ENCODE results near the gene TUBGCP4. TPM values are rescaled to one million over a fixed set of nuclear protein-coding genes. Genes with fewer than 3 reads are reported as not detected.

The TUBGCP4 gene
- total RNA-seq, 2 donors from 2014 or later: 18.8 to 36.0 TPM

GRCh38 chr15:43433165-43433564, 62.3 kb downstream of the TUBGCP4 start:
- ATAC-seq (ENCODE audit: insufficient number of reproducible peaks, low FRiP score, low read depth): no peak
- no peak for DNase-seq (ENCODE audit: low spot score)
- no peak overlapping the region for H3K4me3 ChIP-seq
- no peak overlapping the region for H3K27ac ChIP-seq
- no peaks in the 10 kb centered on the region for H3K4me1 ChIP-seq (ENCODE audit: control insufficient read depth in 1 of 2, low read depth in 2 of 2)
- H3K27me3 ChIP-seq (replicated peaks; ENCODE audit: insufficient read depth): no peaks in the 10 kb centered on the region
- no peaks in the 10 kb centered on the region for H3K9me3 ChIP-seq
- peaks cover 5% of the 10 kb centered on the region for H3K36me3 ChIP-seq
- TF ChIP-seq CTCF (IDR thresholded peaks at IDR 0.05): no peak

GRCh38 chr15:43433661-43434303, 62.9 kb downstream of the TUBGCP4 start:
- no peak overlapping the region for H3K27ac ChIP-seq
- TF ChIP-seq CTCF (IDR thresholded peaks at IDR 0.05): no peak
- no peak overlapping the region for H3K4me3 ChIP-seq
- no peaks in the 10 kb centered on the region for H3K9me3 ChIP-seq
- H3K36me3 ChIP-seq: peaks cover 5% of the 10 kb centered on the region
- no peaks in the 10 kb centered on the region for H3K4me1 ChIP-seq (ENCODE audit: control insufficient read depth in 1 of 2, low read depth in 2 of 2)
- no peak for ATAC-seq (ENCODE audit: insufficient number of reproducible peaks, low FRiP score, low read depth)
- H3K27me3 ChIP-seq (replicated peaks; ENCODE audit: insufficient read depth): no peaks in the 10 kb centered on the region
- no peak for DNase-seq (ENCODE audit: low spot score)

- no peak overlapping the region for H3K27ac ChIP-seq
- H3K36me3 ChIP-seq: peaks cover 5% of the 10 kb centered on the region
- no peak for TF ChIP-seq CTCF (IDR thresholded peaks at IDR 0.05)
- no peaks in the 10 kb centered on the region for H3K4me1 ChIP-seq (ENCODE audit: control insufficient read depth in 1 of 2, low read depth in 2 of 2)
- H3K4me3 ChIP-seq: no peak overlapping the region
- H3K9me3 ChIP-seq: no peaks in the 10 kb centered on the region
- no peak for ATAC-seq (ENCODE audit: insufficient number of reproducible peaks, low FRiP score, low read depth)
- H3K27me3 ChIP-seq (replicated peaks; ENCODE audit: insufficient read depth): no peaks in the 10 kb centered on the region
- DNase-seq (ENCODE audit: low spot score): no peak
These were observed 63.5 kb downstream of the TUBGCP4 start for GRCh38 chr15:43434446-43434845.

- TF ChIP-seq CTCF (IDR thresholded peaks at IDR 0.05): no peak
- Histone ChIP-seq H3K4me3 (no peak overlapping the region), H3K27me3 (replicated peaks; ENCODE audit: insufficient read depth) (no peaks in the 10 kb centered on the region), H3K9me3 (no peaks in the 10 kb centered on the region), H3K4me1 (ENCODE audit: control insufficient read depth in 1 of 2, low read depth in 2 of 2) (peaks cover 2 to 13% of the 10 kb centered on the region in 2 donors), H3K27ac (no peak overlapping the region), H3K36me3 (peaks cover 5% of the 10 kb centered on the region)
- no peak for DNase-seq (ENCODE audit: low spot score)
- no peak for ATAC-seq (ENCODE audit: insufficient number of reproducible peaks, low FRiP score, low read depth)
These were observed 65.5 kb downstream of the TUBGCP4 start for GRCh38 chr15:43436395-43436794.

GRCh38 chr15:43439268-43439667, 68.4 kb downstream of the TUBGCP4 start:
- ATAC-seq (ENCODE audit: insufficient number of reproducible peaks, low FRiP score, low read depth): no peak
- H3K27ac ChIP-seq: no peak overlapping the region
- TF ChIP-seq CTCF (IDR thresholded peaks at IDR 0.05): no peak
- no peak for DNase-seq (ENCODE audit: low spot score)
- H3K4me3 ChIP-seq: no peak overlapping the region
- no peaks in the 10 kb centered on the region for H3K9me3 ChIP-seq
- H3K27me3 ChIP-seq (replicated peaks; ENCODE audit: insufficient read depth): no peaks in the 10 kb centered on the region
- H3K4me1 ChIP-seq (ENCODE audit: control insufficient read depth in 1 of 2, low read depth in 2 of 2): peaks cover 5 to 14% of the 10 kb centered on the region in 2 donors
- peaks cover 5% of the 10 kb centered on the region for H3K36me3 ChIP-seq

Measured in thoracic aorta (tissue), 2 donors.